ENCODE measurements around the gene LGALS3.

Gene LGALS3

DNA sequence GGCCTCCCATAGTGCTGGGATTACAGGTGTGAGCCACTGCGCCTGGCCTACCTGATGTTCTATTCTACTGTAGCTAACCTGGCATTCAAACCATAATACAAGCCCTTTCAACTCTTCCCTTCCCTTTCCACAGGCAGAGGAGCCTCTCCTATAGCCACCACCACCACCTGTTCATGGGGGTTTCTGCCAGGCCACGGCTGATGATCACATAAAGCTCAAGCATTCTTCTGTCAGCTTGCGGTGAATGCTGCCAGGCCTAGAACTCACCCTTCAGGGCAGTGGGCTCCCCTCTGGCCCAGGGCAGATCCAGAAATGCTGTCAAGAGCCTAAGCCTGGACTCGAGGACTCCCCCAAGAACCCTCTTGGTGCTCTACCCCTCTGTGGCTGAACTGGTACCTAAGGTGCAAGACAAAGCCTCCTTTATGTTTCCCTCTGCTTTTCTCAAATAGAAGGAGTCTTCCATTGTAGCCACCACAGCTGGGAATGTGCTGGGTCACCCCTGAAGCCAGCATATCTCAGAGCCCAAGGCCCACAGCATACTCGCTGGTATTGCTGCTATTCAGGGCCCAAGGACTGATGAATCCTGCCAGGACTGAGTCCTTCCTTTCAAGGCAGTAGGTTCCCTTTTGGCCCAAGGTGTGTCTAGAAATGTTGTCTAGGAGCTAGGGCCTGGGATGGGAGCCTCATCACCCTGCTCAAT lies 65.8 kb downstream of the LGALS3 start:
- no peak for DNase-seq

All from OCI-M1 (cell line).